Mucosa of descending colon (tissue), 3 donors: ENCODE data around the gene ZC3H12A. TPM values are rescaled to one million over a fixed set of nuclear protein-coding genes. Genes with fewer than 3 reads are reported as not detected.
A peak's percentile ranks its signal among the peaks of the same experiment; 100 is the strongest.

ENCODE experiments used
- ATAC-seq: fragments of 200-7000 bp; cut with Tn5 transposase; one replicate; pipeline ENCODE4 v1.9.1; 2020; ENCODE audit warnings: mild to moderate bottlenecking, moderate library complexity
- DNase-seq, 3 donors: peaks; one replicate each; pipeline ENCODE4 v3.0.0-alpha.2; 2020
- H3K36me3 ChIP-seq: fragments of 200-600 bp; one replicate; pipeline ENCODE4 v1.8.0; 2021; ENCODE audit warnings: low read depth, mild to moderate bottlenecking
- H3K4me1 ChIP-seq: fragments of 200-600 bp; one replicate; pipeline ENCODE4 v1.8.0; 2021; ENCODE audit warnings: low read depth, mild to moderate bottlenecking
- H3K4me3 ChIP-seq: fragments of 200-600 bp; one replicate; pipeline ENCODE4 v1.8.0; 2021; ENCODE audit warnings: mild to moderate bottlenecking
- H3K9me3 ChIP-seq: fragments of 200-600 bp; one replicate; pipeline ENCODE4 v1.8.0; 2021; ENCODE audit warnings: mild to moderate bottlenecking
- CTCF ChIP-seq: fragments of 200-600 bp; IDR thresholded peaks from one replicate; pipeline ENCODE4 v1.8.0; 2022; ENCODE audit warnings: antibody characterized with exemption, mild to moderate bottlenecking
- intact Hi-C, 2 donors: fragments of 100-400 bp; cut with DNase I in 1 of 2; cut with micrococcal nuclease in 1 of 2; formaldehyde crosslinking; loops; one replicate each; pipeline versions ENCODE4 v1.11.0 to v1.11.1; 2022; cut with DNase I, micrococcal nuclease
- long read RNA-seq, 2 donors: library from polyadenylated mRNA; unstranded; transcript quantifications; one replicate each; pipeline ENCODE4 v2.0.0, GENCODE V29; 2019 to 2021
- total RNA-seq, 3 donors: library from RNA; stranded (reverse); fragmentation: NEBNext Ultra II Directional in 2 of 3; extraction: Animal tissue kit (Norgen Biotek cat#: 25700) in 2 of 3; gene quantifications; one replicate each; pipeline versions ENCODE4 v1.2.1 to v1.2.4, GENCODE V29; 2021 to 2023
- donor health status: DM: no; HTN: no; CAD: no; lungs with moderate emphysema.
- donor health status: DM: no; HTN: no; CAD: no.
- donor health status: DM: no; HTN: yes; CAD: no.

Gene ZC3H12A
- total RNA-seq, result 10 to 100 TPM; 25.6 to 42.4 (median 25.9) TPM
- long read RNA-seq, donor 1, transcript ZC3H12A-201 (6 exons, 2,684 nt), result major isoform, 9 of 28 reads
- long read RNA-seq, donor 1, partial matches to known transcripts, result 3 of 28 reads
- long read RNA-seq, donor 1, other reads (novel, unspliced or antisense), result 16 of 28 reads
- long read RNA-seq, donor 2, partial matches to known transcripts, result 7 of 11 reads
- long read RNA-seq, donor 2, other reads (novel, unspliced or antisense), result 3 of 11 reads

GRCh38 chr1:37474046-37474696 lies at the start of gene ZC3H12A:
Gene ZC3H12A (plus strand): TSS chr1:37474580. CDS start chr1:37475497, 917 bp downstream.
- intact Hi-C loops, result no loop called here
- H3K9me3 ChIP-seq, result no peaks in the 10 kb centered on the region
- H3K36me3 ChIP-seq, result no peaks in the 10 kb centered on the region
- TF ChIP-seq CTCF, result no peak
- DNase-seq (peak; percentile 97), ATAC-seq (peak; percentile 76)
- peak within 1 kb of the TSS; percentile 93 for H3K4me3 ChIP-seq
- peaks cover 53% of the 10 kb centered on the region for H3K4me1 ChIP-seq

- DNase-seq (no peak), ATAC-seq (no peak)
- Histone ChIP-seq H3K36me3 (no peaks in the 10 kb centered on the region), H3K4me1 (no peaks in the 10 kb centered on the region), H3K4me3 (no peak overlapping the region), H3K9me3 (no peaks in the 10 kb centered on the region)
- intact Hi-C loops, result no loop called here
- no peak for TF ChIP-seq CTCF
Observed at GRCh38 chr1:37425221-37425620, 49.2 kb upstream of the ZC3H12A start.

GRCh38 chr1:37429029-37429428 lies 45.4 kb upstream of the ZC3H12A start:
- Histone ChIP-seq H3K36me3 (no peaks in the 10 kb centered on the region), H3K4me3 (no peak overlapping the region), H3K4me1 (no peaks in the 10 kb centered on the region), H3K9me3 (no peaks in the 10 kb centered on the region)
- TF ChIP-seq CTCF, result no peak
- DNase-seq, result no peak
- ATAC-seq, result no peak
- intact Hi-C loops, result no loop called here

GRCh38 chr1:37430103-37430985 lies 44.0 kb upstream of the ZC3H12A start:
- ATAC-seq (no peak), DNase-seq (no peak)
- Histone ChIP-seq H3K4me1 (no peaks in the 10 kb centered on the region), H3K4me3 (no peak overlapping the region), H3K36me3 (no peaks in the 10 kb centered on the region), H3K9me3 (no peaks in the 10 kb centered on the region)
- TF ChIP-seq CTCF, result no peak
- intact Hi-C loops, result loop anchor here in 1 of 2 donors (5.0 kb wide), 1 partner anchor 728 kb away; no protein-coding TSS in a partner anchor

- DNase-seq, result no peak
- intact Hi-C loops, result loop anchor here in 1 of 2 donors (5.0 kb wide), 1 partner anchor 730 kb away; no protein-coding TSS in a partner anchor
- no peak overlapping the region for H3K4me3 ChIP-seq
- H3K4me1 ChIP-seq, result no peaks in the 10 kb centered on the region
- H3K9me3 ChIP-seq, result no peaks in the 10 kb centered on the region
- H3K36me3 ChIP-seq, result no peaks in the 10 kb centered on the region
- no peak for TF ChIP-seq CTCF
- ATAC-seq, result no peak
Observed at GRCh38 chr1:37432716-37433115, 41.7 kb upstream of the ZC3H12A start.
